Stimulated activated CD8-positive, alpha-beta memory T cell treated with anti-CD3 and anti-CD28 coated beads, Interleukin-15, amount 100 ng/mL, for 24 hours (primary cell): ENCODE data around the gene ANTXRL.
"Not testable (repeated sequence)": the region's sequence is repeated elsewhere in the genome, so short reads cannot be mapped to it uniquely, and the experiment has no call there.

Experiments used
- DNase-seq: peaks from one replicate; pipeline ENCODE4 v3.0.0-alpha.2; 2020; ENCODE audit warnings: low read depth

ANTXRL gene

DNA sequence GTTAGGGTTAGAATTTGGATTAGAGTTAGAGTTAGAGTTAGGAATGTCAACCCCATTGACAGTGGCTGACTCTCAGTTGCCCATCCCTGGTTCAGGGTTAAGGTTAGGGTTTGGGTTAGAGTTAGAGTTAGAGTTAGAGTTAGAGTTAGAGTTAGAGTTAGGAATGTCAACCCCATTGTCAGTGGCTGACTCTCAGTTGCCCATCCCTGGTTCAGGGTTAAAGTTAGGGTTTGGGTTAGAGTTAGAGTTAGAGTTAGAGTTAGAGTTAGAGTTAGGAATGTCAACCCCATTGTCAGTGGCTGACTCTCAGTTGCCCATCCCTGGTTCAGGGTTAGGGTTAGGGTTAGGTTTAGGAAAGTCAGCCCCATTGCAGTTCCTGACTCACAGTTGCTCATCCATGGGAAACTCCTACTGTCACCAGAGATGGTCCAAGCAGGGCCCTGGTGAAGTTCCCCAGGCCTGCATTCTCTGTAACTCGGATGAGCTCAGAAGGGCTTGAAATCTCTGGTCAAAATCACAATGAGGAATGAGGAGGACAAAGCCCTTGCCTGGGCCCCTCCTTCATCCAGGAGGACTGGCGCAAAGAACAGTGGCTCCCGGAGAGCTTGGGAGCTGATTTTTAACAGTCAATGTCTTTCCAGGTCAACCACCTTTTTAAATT, 8.7 kb downstream of the ANTXRL start:
- DNase-seq: not testable (repeated sequence)

DNA sequence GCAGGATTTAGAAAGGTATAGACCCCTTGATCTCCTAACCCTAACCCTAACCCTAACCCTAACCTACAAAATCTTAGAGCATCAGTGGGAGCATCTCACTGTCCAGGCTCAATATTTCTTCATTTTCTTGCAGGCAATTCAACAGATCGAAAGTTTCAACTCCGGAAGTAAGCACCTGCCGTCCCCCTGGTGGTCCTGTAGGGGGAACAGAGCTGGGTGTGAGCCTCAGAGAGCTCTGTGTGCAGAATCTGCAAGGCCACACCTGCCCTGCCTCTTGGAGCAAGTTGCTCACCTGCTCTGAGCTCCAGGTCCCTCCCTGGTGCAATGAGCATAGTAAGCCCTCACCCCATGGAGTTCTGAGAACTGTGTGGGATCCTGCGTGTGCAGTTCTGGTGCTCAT, 9.3 kb downstream of the ANTXRL start:
- not testable (repeated sequence) for DNase-seq

DNA sequence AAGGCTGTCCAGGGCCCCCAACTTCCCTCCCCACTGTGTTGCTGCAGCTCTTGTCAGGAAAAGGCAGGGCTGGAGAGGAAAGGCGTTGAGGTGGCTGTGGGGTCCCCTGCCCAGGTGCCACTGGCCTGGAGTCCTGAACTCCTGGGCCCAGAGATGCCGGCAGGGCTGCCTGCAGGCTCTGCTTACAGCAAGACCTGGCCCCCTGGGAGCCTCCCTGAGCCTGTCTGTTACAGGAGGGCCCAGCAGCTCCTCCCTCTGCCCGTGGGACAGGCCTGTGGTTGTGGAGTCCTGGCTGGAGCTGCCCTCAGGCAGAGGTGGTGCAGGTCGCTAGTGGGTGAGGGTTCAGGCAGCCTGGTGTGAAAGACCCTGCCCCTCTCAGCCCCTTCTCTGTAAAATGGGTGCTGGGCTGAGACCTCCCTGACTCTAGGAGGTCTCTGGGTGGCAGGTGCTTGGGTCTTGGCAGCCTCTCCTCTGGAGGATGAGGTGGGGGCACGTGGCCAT, 9.9 kb downstream of the ANTXRL start:
- DNase-seq: no peak

DNA sequence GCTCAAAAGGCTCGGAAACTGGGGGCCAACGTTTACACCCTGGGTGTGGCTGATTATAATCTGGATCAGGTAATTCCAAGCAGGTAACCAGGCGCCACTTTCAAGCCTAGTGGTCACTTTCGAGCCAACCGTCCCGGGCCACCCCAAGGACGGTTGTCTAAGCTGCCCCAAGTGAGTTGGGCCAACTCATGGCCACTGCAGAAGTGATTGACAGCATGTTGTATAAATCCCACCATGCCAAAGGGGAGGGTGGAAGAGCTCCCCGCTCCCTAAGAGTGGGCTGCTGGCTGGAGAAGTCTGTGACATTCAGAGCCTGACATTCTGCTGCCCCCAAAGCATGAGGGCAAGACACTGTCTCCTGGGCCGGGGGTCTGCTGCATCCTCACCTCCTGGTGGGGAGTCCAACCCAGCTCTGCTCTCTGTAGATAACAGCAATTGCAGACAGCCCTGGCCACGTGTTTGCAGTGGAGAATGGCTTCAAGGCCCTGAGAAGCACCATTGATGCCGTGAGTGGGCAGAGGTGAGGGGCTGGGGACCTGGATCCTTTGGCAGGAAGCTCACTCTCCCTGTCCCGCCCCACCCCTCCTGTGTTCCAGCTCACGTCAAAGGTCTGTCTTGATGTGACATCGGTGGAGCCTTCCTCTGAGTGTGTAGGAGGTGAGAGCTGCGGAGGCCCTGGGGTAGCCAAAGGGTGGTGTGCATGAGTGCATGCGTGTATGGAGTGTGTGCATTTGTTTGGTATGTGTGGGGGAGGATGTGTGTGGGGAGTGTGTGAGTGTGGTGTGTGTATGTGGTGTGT, 10.8 kb downstream of the ANTXRL start:
- DNase-seq: no peak

DNA sequence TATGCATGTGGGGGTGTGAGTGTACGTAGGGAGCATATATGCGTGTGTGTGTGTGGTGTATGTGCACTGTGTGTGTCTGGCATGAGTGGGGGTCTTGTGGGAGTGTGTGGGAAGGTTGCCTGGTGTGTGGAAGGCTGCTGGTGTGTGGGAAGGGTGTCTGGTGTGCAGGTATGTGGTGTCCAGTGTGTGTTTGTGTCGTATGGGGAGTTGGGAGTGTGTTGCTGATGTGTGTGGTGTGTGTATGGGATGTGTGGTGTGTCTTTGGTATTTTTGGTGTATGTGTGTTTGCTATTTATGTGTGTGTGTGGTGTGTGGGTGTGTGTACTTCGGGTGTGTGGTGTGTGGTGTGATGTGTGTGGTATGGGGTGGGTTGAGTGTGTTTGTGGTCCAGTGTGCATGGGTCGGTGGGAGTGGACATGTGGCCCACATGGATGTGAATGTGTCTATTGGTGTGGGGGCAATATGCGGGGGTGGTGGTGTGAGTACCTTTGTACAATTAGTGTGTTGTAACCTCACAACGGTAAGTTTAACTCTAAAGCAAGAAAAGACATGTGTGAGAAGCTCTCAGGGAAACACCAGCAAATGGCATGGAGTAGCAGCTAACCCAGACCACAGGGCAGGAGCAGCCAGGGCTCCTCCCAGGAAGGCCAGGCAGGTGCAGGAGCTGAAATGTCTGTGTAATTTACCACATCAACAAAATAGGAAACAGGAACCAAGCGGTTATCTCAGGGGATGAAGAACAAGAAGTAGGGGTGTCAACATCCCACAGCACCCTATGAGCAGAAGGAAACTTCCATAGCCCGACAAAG, 11.9 kb downstream of the ANTXRL start:
- DNase-seq: no peak

DNA sequence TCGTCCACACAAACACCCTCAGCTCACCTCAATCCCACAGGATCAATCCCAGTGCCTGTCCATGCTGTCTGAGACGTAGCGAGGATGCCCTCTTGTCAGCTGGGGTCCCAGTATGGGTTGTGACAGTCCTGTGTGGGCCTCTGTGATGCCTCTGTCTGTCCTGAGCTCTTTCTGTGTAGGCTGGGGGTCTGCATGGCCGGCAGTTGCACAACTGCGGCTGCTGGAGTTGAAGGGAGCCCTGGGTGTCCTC, 12.4 kb downstream of the ANTXRL start:
- DNase-seq: no peak

DNA sequence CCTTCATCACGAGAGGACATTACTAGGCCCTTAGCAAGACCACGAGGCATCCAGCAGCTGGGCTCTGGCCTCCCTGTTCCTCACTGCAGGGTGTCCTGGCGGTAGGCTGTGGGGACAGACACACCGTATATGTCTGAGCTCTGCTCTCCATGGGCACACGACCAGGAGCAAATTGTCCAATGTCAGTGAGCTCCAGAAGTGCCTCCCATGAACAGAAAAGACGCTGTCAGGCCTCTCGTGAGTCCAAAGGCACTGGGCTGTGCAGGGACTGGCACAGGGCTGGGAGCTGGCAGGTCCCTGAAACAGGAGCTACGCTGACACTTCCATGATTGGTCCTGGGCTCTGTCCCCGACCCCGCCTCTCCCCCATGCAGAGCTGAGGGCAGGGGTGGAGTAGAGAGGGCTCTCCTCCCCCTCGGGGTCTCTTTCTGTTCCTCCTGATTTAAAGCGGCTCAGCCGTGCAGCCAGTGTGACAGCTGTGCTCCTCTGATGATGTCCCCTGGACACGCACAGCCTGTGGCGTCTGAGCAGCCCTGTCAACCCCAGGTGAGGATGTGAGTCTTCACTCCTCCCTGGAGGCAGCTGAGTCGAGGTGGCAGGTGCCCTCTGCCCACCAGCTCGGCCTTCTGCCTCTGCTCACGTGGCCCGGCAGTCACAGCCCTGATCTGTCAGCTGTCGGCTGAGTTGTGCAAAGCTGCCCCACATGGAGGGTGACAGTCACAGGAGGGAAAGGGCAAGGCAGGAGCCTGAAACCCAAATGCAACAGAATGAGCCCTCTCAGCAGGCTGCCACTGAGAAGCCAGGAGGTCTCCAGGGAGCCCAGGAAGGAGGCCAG, 13.0 kb downstream of the ANTXRL start:
- DNase-seq: no peak

DNA sequence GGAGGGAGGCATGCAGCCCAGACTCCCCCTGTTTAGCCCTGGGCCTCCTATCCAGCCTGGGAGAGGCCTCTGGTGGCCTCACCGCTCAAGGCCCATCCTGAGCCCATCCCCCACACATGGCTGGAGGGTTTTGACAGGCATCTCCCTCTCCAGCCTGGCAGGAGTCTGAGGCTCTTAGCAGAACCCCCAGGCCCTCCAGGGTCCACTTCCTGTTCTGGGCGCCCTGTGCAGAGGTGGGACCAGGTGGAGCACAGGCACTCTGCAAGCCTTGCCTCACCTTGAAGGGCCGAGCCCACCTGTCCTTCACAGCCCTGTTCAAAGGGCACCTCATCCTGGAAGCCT, 13.5 kb downstream of the ANTXRL start:
- DNase-seq: not testable (repeated sequence)

DNA sequence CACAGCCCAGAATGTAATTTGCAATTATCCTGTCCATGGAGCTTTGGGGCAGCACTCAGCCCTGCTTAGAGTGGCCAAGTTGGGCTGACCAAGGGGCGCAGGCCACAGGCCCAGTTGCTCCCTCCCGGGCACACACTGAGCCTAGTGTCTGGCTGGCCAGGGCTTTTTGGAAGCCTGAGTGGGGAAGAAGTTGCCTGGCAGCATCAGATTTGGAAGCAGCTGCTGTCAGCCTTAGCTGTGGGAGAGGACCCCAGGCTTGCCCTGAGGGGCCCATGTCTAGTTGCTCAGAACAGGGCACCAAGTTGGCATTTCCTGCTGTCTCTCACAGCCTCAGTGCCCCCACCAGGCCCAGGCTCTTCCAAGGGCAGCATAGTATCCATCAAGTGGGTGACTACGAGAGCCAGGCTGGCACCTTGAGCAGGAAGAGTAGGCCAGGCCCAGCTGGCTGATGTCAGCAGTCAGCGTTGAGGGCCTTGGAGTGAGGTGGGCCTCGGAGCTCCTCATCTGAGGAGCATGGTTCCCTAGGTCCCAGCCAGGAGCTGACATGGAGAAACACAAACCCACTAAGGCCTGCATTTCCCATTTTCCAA, 14.4 kb downstream of the ANTXRL start:
- no peak for DNase-seq

DNA sequence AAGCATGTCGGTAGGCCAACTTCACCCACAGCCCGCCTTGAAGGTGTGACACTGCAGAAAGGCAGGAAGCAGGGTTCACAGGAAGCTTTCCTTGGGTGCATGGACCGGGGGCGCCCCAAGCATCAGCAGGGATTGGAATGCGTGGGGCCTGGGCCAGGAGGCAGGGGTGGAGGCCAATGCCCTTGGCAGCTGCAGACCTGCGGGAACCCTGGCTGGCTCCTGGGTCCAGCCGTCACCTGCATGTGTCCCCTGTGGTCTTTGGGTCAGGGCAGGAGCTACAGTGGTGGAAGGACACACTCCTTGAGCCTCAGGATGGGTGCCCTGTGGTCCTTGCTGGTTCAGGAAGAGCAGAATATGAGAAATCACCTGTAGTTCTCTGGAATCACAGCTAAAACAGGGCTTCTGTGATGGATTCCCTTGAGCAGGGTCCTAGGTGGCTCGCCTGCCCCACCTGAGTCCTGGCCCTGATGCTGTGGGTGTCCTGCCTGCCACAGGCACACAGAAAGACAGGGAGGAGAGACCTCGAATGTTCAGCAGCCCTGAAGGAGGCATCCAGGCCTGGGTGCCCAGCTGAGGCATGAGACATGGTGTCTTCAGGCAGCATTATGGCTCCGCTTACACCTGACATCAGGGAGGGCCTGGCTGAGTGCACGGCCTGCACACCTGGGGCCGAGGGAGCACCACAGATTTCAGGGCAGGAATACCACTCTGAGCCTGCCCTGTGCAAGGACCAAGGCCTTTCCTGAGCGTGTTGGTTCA, 15.1 kb downstream of the ANTXRL start:
- DNase-seq: no peak

DNA sequence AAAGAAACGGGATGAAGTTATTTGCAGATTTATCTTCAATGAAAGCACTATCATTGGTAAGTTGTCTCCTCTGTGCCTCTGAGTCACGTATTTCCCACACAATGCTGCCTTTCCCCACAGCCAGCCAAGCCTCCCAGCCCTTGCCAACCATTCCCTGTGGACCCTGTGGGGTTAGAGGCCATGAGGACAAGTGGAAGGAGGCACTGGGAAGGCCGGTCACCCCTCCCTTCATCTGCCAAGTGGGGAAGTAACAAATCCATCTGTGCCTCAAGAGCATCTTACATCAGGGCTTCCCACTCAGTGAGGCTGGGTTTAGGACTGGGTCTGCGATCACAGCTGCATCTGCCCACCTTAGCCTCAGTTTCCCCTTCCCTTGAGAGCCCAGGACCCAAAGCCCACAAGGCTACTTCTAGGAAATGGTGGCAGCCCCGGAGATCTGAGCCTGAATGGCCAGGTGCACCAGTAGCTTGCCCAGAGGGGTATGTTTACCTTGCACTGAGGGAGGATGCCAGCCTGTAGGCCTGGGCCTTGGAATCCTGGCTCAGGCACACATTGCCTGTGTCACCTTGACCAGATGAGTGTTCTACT, 16.1 kb downstream of the ANTXRL start:
- not testable (repeated sequence) for DNase-seq

DNA sequence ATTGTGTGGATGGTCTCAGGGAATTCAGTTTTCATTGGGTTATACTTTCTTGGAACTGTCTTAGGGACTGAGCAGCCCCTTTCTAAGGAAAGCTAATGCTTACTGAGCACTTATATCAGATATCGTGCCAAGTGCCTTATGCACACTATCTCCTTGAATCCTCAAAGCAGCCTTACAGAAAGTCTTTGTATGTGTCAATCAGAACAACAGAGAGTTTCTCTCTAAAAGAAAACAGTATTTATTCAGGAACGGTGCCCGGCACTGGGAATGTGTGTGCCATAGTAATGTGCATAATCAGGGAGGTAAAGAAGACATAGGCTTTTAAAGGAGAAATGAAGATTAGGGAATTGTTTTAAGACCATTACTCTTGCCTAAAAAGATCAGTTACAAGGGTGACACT, 17.3 kb downstream of the ANTXRL start:
- DNase-seq: no peak

DNA sequence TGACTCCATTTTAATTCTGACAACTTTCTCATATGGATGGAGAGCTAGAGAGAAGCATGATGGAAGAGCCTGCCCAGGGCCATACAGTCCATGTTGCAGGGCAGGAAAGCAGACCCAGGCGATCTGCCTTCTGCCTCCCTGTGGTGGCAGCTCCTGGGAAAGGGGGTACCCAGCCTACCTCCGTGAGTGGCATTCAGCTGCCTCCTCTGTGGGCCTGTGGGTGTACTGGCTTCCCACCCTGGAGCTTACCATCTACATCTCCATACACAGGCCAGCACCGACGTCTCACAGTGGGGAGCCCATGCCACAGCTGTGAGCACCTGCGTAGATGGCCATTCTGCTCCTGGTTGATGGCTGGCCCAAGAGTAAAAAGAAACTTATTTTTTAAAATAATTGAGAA, 17.9 kb downstream of the ANTXRL start:
- not testable (repeated sequence) for DNase-seq

DNA sequence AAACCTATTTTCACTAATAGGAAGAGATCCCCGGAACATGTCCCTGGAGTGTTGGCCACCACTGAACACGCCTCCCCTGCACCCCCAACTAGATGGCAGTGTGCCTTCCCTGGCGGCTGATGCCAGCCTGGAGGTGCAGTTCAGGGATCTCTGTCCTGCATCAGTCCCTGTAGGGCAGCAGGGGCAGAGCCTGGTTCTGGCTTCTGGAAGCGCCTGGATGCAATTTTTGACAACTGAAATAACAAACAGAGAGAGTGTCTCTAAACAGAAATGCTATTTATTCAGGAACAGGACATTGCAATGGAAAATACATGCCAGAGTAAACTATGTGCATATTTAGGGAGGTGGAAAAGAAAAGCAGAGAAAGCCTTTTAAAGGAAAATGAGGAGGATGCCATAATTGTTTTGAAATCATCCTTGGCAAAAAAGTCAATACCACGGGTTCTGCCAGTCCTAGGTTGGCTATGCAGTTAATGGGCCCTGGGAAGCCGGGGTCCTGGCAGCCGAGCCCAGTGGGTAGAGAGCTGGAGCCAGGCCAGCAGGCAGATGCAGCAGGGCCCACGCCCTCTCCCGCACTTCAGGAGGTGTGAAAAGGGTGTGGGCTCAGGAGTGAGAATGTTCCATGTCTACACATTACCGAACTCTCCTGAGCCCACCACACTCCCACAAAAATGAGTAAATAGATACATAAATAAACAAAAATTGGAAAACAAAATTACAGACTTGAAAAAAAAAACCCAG, 18.5 kb downstream of the ANTXRL start:
- no peak for DNase-seq

DNA sequence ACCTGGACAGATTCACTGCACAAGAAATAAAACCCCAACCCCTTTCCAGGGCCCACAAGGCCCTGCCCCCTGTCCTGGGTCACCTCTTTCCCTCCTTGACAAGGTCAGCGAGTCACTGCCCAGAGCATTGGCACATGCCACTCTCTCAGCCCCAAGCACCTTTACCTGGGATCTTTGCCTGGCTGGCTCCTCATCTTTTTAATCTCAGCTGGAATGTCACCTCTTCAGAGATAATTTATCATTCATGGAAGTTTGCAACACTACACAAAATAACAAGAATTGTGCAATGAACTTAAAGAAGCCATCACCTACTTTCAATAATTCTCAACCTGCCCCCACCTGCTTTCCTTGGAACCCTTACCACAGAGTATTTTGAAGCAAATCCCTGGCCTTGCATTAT, 19.2 kb downstream of the ANTXRL start:
- no peak for DNase-seq

DNA sequence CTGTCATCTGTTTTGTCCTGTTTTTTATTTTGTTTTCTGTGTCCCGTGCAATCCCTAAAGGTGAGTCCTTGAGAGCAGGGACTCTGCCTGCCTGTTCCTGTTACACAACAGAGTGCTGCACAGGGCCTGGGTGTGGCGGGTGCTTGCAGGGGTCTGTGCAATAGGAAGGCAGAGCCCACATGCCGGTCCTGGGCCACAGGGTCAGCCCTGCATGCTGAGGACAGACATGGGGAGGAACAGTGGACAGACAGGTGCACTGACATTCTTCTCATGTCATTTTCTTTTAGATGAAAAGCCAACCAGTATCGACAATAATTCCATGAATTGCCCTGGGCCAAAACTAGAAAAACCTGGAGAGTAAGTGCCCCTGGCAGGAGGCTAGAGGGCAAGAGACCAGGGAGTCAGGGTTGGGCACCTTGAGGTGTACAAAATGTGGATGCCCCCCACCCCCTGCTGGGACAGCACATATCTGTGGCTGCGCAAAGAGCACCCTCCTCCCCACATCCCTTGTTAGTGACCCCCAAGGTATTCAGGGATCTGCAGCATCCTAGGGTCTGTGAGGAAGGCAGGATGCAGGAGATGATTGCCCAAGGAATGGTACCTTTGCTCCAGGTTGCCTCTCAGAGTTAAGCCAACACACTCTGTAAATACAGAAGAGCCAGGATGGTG, 19.9 kb downstream of the ANTXRL start:
- DNase-seq: no peak

DNA sequence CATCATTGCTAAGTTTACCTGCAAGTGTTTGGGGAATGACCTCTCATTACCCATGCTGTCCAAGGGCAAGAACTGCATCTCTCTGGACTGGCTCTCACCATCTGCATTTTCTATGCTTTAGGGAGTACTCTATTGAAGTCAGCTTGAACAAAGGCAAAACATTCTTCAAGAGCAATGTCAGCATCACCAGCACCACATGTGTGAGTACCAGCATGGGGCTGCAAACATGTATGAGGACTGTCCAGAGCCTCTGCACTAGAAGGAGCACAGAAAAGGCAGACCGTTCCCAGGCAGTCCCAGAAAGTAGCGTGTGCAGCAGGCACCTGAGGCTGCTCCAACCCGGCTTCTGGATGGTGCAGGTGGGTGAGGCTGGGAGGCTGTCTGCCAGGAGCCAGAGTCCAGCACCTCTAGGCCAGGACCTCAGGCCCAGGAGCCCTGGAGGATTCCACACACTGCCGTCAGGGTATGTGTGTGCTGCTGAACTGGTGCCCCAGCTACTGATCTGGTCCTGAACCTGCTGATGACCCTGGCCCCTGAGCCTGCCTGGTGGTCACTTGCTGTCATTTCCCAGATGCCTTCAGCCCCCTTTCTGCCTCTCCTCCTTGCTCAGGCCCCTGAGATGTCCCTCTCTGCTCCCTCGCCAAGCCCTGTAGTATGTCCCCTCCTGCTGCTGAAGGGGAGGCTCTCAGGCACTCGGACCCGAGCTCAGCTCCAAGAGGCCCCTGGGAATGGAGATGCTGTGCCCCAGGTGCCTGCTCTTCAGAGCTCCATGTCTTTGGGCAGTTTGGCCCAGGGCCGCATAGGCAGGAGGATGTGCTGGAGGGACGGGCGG, 20.7 kb downstream of the ANTXRL start:
- DNase-seq: no peak

DNA sequence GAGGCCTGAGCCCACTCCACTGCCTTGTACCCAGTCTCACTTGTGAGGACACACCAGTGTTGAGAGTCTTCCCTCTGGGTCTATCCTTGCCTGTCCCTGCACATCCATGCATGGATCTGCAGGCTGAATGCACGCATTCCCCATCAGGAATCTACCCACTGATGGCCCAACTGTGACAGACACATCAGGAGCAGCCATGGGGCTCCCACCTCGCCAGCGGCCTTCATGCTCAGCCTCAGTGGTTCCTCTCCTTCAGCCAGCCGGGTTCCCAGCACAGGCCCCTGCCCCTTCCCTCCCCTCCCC, 21.3 kb downstream of the ANTXRL start:
- no peak for DNase-seq
